Astrocyte (in vitro differentiated cells and primary cell): Measurements from ENCODE around the gene INO80B. TPM values are rescaled to one million over a fixed set of nuclear protein-coding genes. Genes with fewer than 3 reads are reported as not detected.

ENCODE experiments used
- DNase-seq: peaks from one replicate; pipeline ENCODE4 v3.0.0-alpha.2; 2010; ENCODE audit warnings: low read depth
- FAIRE-seq: peaks from 2 replicates; lab custom pipeline; 2011; peaks lifted over from hg19 to GRCh38; lab: Jason Lieb, UNC
- H2AFZ ChIP-seq: 2 replicates; pipeline ENCODE4 v1.6.0; 2012; ENCODE audit warnings: low read depth, low read length, inconsistent platforms
- H3K27ac ChIP-seq: 2 replicates; pipeline ENCODE4 v1.5.1; 2011; ENCODE audit warnings: low read depth, low read length, inconsistent platforms
- H3K27me3 ChIP-seq: 2 replicates; pipeline ENCODE4 v1.6.0; 2011; ENCODE audit warnings: low read length, inconsistent platforms; ENCODE audit not compliant: insufficient read depth
- H3K36me3 ChIP-seq: 2 replicates; pipeline ENCODE4 v1.5.1; 2011; ENCODE audit warnings: low read length, inconsistent platforms; ENCODE audit not compliant: insufficient read depth
- H3K4me1 ChIP-seq: 2 replicates; pipeline ENCODE4 v1.5.1; 2011; ENCODE audit warnings: low read length, inconsistent platforms; ENCODE audit not compliant: insufficient read depth
- H3K4me2 ChIP-seq: 2 replicates; pipeline ENCODE4 v1.6.0; 2012; ENCODE audit warnings: low read length, inconsistent platforms
- H3K4me3 ChIP-seq: 2 replicates; pipeline ENCODE4 v1.5.1; 2011; ENCODE audit warnings: low read depth, mild to moderate bottlenecking, low read length, inconsistent platforms; ENCODE audit not compliant: insufficient read depth
- H3K79me2 ChIP-seq: 2 replicates; pipeline ENCODE4 v1.6.0; 2012; ENCODE audit warnings: mild to moderate bottlenecking, low read length, inconsistent platforms; ENCODE audit not compliant: insufficient read depth
- H3K9ac ChIP-seq: 2 replicates; pipeline ENCODE4 v1.6.0; 2012; ENCODE audit warnings: mild to moderate bottlenecking, low read length, inconsistent platforms
- H3K9me3 ChIP-seq: 2 replicates; pipeline ENCODE4 v1.5.1; 2012; ENCODE audit warnings: low read depth, mild to moderate bottlenecking, low read length, inconsistent platforms; ENCODE audit not compliant: insufficient read depth
- H4K20me1 ChIP-seq: 2 replicates; pipeline ENCODE4 v1.6.0; 2012; ENCODE audit warnings: low read length, inconsistent platforms; ENCODE audit not compliant: insufficient read depth
- H3K27ac Mint-ChIP-seq: one replicate; pipeline ENCODE4 v1.8.0; 2021; ENCODE audit warnings: mild to moderate bottlenecking, mixed read lengths; ENCODE audit not compliant: unreplicated experiment
- H3K27me3 Mint-ChIP-seq: one replicate; pipeline ENCODE4 v1.8.0; 2021; ENCODE audit warnings: low read depth, mixed read lengths; ENCODE audit not compliant: unreplicated experiment
- H3K36me3 Mint-ChIP-seq: one replicate; pipeline ENCODE4 v1.8.0; 2021; ENCODE audit warnings: low read depth, mixed read lengths; ENCODE audit not compliant: unreplicated experiment
- H3K4me1 Mint-ChIP-seq: one replicate; pipeline ENCODE4 v1.8.0; 2021; ENCODE audit warnings: low read depth, mixed read lengths; ENCODE audit not compliant: unreplicated experiment
- H3K4me3 Mint-ChIP-seq: one replicate; pipeline ENCODE4 v1.8.0; 2021; ENCODE audit warnings: mild to moderate bottlenecking, moderate library complexity, mixed read lengths; ENCODE audit not compliant: unreplicated experiment
- H3K9me3 Mint-ChIP-seq: one replicate; pipeline ENCODE4 v1.8.0; 2021; ENCODE audit warnings: mild to moderate bottlenecking, mixed read lengths; ENCODE audit not compliant: unreplicated experiment
- CTCF ChIP-seq: IDR thresholded peaks from 2 replicates; pipeline ENCODE4 v1.5.1; 2011; ENCODE audit warnings: low read depth, mild to moderate bottlenecking, inconsistent platforms, low read length, moderate library complexity; ENCODE audit not compliant: insufficient read depth
- EZH2 ChIP-seq: IDR thresholded peaks from 2 replicates; pipeline ENCODE4 v1.6.1; 2012; ENCODE audit warnings: mild to moderate bottlenecking, low read length, inconsistent platforms; ENCODE audit not compliant: insufficient read depth
- total RNA-seq: library from RNA; stranded (reverse); gene quantifications from 2 replicates; pipeline ENCODE4 v1.2.1, GENCODE V29; 2021

INO80B gene
- total RNA-seq, 1 donor from 2014 or later, result 19.2 TPM

- no peak for TF ChIP-seq CTCF
- TF ChIP-seq EZH2, result no peak
- Mint-ChIP-seq H3K27ac (no peak overlapping the region), H3K27me3 (no peaks in the 10 kb centered on the region), H3K36me3 (peaks cover 18% of the 10 kb centered on the region), H3K4me1 (peaks cover 17% of the 10 kb centered on the region), H3K9me3 (no peaks in the 10 kb centered on the region), H3K4me3 (no peak overlapping the region)
- no peak overlapping the region for H3K9ac ChIP-seq
- peaks cover 18% of the 10 kb centered on the region for H3K36me3 ChIP-seq
- no peaks in the 10 kb centered on the region for H3K9me3 ChIP-seq
- H3K79me2 ChIP-seq, result no peaks in the 10 kb centered on the region
- H3K27me3 ChIP-seq, result no peaks in the 10 kb centered on the region
- no peak overlapping the region for H3K27ac ChIP-seq
- H3K4me3 ChIP-seq, result no peak overlapping the region
- H4K20me1 ChIP-seq, result peaks cover 8% of the 10 kb centered on the region
- H3K4me1 ChIP-seq, result peaks cover 13% of the 10 kb centered on the region
- no peak for DNase-seq
- no peak overlapping the region for H2AFZ ChIP-seq
- no peak for FAIRE-seq
- H3K4me2 ChIP-seq, result no peak overlapping the region
These were observed 25.1 kb upstream of the INO80B start for GRCh38 chr2:74429487-74430451.

- Mint-ChIP-seq H3K9me3 (no peaks in the 10 kb centered on the region), H3K4me1 (peaks cover 10% of the 10 kb centered on the region), H3K36me3 (peaks cover 16% of the 10 kb centered on the region), H3K27ac (no peak overlapping the region), H3K4me3 (no peak overlapping the region), H3K27me3 (no peaks in the 10 kb centered on the region)
- no peak overlapping the region for H3K4me2 ChIP-seq
- no peak for DNase-seq
- H3K9ac ChIP-seq, result no peak overlapping the region
- H3K9me3 ChIP-seq, result no peaks in the 10 kb centered on the region
- TF ChIP-seq EZH2 (no peak), CTCF (no peak)
- no peak overlapping the region for H3K27ac ChIP-seq
- H4K20me1 ChIP-seq, result peaks cover 15% of the 10 kb centered on the region
- no peak overlapping the region for H2AFZ ChIP-seq
- H3K36me3 ChIP-seq, result peaks cover 18% of the 10 kb centered on the region
- H3K4me3 ChIP-seq, result no peak overlapping the region
- FAIRE-seq, result no peak
- H3K27me3 ChIP-seq, result no peaks in the 10 kb centered on the region
- peaks cover 6% of the 10 kb centered on the region for H3K4me1 ChIP-seq
- no peaks in the 10 kb centered on the region for H3K79me2 ChIP-seq
These were observed 24.4 kb upstream of the INO80B start for GRCh38 chr2:74430502-74430901.
